ENCODE results near the gene TMEM61.

DNA sequence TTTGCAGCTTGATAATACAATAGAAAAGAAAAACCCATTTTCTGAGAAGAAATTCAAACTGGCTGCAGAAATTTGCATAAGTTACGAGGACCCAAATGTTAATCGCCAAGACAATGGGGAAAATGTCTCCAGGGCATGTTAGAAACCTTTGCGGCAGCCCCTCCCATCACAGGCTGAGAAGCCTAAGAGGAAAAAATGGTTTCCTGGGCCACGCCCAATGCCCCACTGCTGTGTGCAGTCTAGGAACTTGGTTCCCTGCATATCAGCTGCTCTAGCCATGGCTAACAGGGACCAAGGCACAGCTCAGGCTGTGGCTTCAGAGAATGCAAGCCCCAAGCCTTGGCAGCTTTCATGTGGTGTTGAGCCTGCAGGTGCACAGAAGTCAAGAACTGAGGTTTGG is 37.5 kb upstream of the TMEM61 start:
- TF ChIP-seq, protein P1, sequence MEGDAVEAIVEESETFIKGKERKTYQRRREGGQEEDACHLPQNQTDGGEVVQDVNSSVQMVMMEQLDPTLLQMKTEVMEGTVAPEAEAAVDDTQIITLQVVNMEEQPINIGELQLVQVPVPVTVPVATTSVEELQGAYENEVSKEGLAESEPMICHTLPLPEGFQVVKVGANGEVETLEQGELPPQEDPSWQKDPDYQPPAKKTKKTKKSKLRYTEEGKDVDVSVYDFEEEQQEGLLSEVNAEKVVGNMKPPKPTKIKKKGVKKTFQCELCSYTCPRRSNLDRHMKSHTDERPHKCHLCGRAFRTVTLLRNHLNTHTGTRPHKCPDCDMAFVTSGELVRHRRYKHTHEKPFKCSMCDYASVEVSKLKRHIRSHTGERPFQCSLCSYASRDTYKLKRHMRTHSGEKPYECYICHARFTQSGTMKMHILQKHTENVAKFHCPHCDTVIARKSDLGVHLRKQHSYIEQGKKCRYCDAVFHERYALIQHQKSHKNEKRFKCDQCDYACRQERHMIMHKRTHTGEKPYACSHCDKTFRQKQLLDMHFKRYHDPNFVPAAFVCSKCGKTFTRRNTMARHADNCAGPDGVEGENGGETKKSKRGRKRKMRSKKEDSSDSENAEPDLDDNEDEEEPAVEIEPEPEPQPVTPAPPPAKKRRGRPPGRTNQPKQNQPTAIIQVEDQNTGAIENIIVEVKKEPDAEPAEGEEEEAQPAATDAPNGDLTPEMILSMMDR (IDR thresholded peaks at IDR 0.05): no peak
- no peak for TF ChIP-seq POLR2A (IDR thresholded peaks at IDR 0.05)

All from lower leg skin (tissue), 3 donors.